GM12878 (cell line): ENCODE measurements around the gene AGFG1. TPM values are rescaled to one million over a fixed set of nuclear protein-coding genes. Genes with fewer than 3 reads are reported as not detected.
A peak's percentile ranks its signal among the peaks of the same experiment; 100 is the strongest.

Experiments used
- ATAC-seq: fragments of 200-7000 bp; cut with Tn5 transposase; 3 replicates; pipeline ENCODE4 v1.9.1; 2020; ENCODE audit warnings: mild to moderate bottlenecking, moderate library complexity
- BruUV-seq: library from RNA; stranded (reverse); fragments of 400-500 nt; replicated peaks from 2 replicates; lab custom pipeline; 2021; lab: Mats Ljungman, UMichigan
- CTCF ChIA-PET: fragments of 300-600 bp; sonication (Branson Sonifier 250); formaldehyde crosslinking; extraction: SDS; loops from one replicate; lab custom pipeline; 2021; ENCODE audit warnings: inconsistent platforms; lab: Yijun Ruan, JAX
- POLR2A ChIA-PET: fragments of 350-600 bp; formaldehyde crosslinking; extraction: SDS; loops from one replicate; lab custom pipeline; 2021; ENCODE audit warnings: inconsistent platforms; lab: Charles Lee
- RAD21 ChIA-PET: fragments of 300-600 bp; sonication (Branson Sonifier 250); formaldehyde crosslinking; loops from one replicate; lab custom pipeline; 2023; ENCODE audit warnings: antibody characterized with exemption; ENCODE audit not compliant: unreplicated experiment; lab: Charles Lee
- SMC1A ChIA-PET: fragments of 300-600 bp; sonication (Branson Sonifier 250); formaldehyde crosslinking; loops from one replicate; lab custom pipeline; 2023; ENCODE audit not compliant: unreplicated experiment, uncharacterized antibody; lab: Charles Lee
- DNase-seq: peaks from one replicate; pipeline ENCODE4 v3.0.0-alpha.2; 2011; ENCODE audit warnings: low read depth, low spot score
- FAIRE-seq: peaks from 3 replicates; lab custom pipeline; 2011; peaks lifted over from hg19 to GRCh38; lab: Jason Lieb, UNC
- H2AFZ ChIP-seq: 2 replicates; pipeline ENCODE4 v1.6.0; 2011; ENCODE audit warnings: low read depth, low read length, control low read depth; ENCODE audit not compliant: control insufficient read depth
- H3K27ac ChIP-seq: 2 replicates; pipeline ENCODE4 v1.5.1; 2011; ENCODE audit warnings: control low read depth; ENCODE audit not compliant: control insufficient read depth, insufficient read depth
- H3K27me3 ChIP-seq, 2 experiments: replicated peaks in 1 of 2; 2 replicates each; pipeline versions ENCODE4 v1.6.0 to v1.6.1; 2011; ENCODE audit warnings: low read length in 1 of 2; ENCODE audit not compliant: control insufficient read depth in 2 of 2, insufficient read depth in 2 of 2
- H3K36me3 ChIP-seq, 2 experiments: 2 replicates each; pipeline ENCODE4 v1.5.1; 2011; ENCODE audit warnings: low read length in 1 of 2; ENCODE audit not compliant: control insufficient read depth in 2 of 2, insufficient read depth in 2 of 2
- H3K4me1 ChIP-seq: 2 replicates; pipeline ENCODE4 v1.6.1; 2011; ENCODE audit warnings: mild to moderate bottlenecking, low read length, moderate library complexity, mixed read lengths; ENCODE audit not compliant: control insufficient read depth, insufficient read depth
- H3K4me2 ChIP-seq: 2 replicates; pipeline ENCODE4 v1.6.0; 2011; ENCODE audit warnings: control low read depth; ENCODE audit not compliant: control insufficient read depth, insufficient read depth
- H3K4me3 ChIP-seq: fragments of 200-600 bp; sonication (generic); 2 replicates; pipeline ENCODE4 v1.5.1; 2016
- H3K79me2 ChIP-seq: 2 replicates; pipeline ENCODE4 v1.6.0; 2011; ENCODE audit warnings: low read length; ENCODE audit not compliant: control insufficient read depth, insufficient read depth
- H3K9ac ChIP-seq: 2 replicates; pipeline ENCODE4 v1.8.0; 2011; ENCODE audit warnings: low read length, control low read depth, mixed read lengths; ENCODE audit not compliant: control insufficient read depth, insufficient read depth
- H3K9me3 ChIP-seq: replicated peaks from 3 replicates; pipeline ENCODE4 v1.5.1; 2011; ENCODE audit warnings: mild to moderate bottlenecking, low read length; ENCODE audit not compliant: control insufficient read depth, insufficient read depth
- H4K20me1 ChIP-seq: 2 replicates; pipeline ENCODE4 v1.6.0; 2011; ENCODE audit not compliant: control insufficient read depth, insufficient read depth
- ZNF384 ChIP-seq: IDR thresholded peaks from 2 replicates; pipeline ENCODE4 v1.6.1; 2012; ENCODE audit warnings: low read depth, mild to moderate bottlenecking, low read length, improper control_type of control experiment, borderline replicate concordance
- WGBS: methylation state at CpG from one replicate; pipeline ENCODE4 v1.1.6; 2016; ENCODE audit warnings: low lambda C conversion rate; ENCODE audit not compliant: insufficient replicate concordance, insufficient coverage; ENCODE audit errors: missing lambda C conversion rate; 5-methylcytosine and 5-hydroxymethylcytosine counted together
- in situ Hi-C: fragments of 300-500 bp; cut with MboI; formaldehyde crosslinking; loops from 9 replicates; pipeline ENCODE4 v1.14.3; 2018; ENCODE audit warnings: mixed read lengths
- intact Hi-C: fragments of 100-400 bp; cut with micrococcal nuclease; formaldehyde crosslinking; loops from one replicate; pipeline ENCODE4 v1.14.2; 2022; ENCODE audit not compliant: unreplicated experiment
- polyA plus RNA-seq, 11 experiments: library from polyadenylated mRNA; depleted of rRNA in 4 of 11; unstranded in 6 of 11; stranded (reverse) in 5 of 11; fragments of >200 nt; fragmentation: Nextera tagmentation in 4 of 11; fragmentation: Illumina TruSeq in 1 of 11; extraction: Ambion mirVana in 4 of 11; extraction: Trizol in 1 of 11; gene quantifications; 1 replicate in 1 of 11; 2 replicates in 10 of 11; pipeline versions ENCODE4 v1.2.1 to v1.2.3, GENCODE V29; 2011 to 2016; ENCODE audit warnings: inconsistent platforms in 2 of 11, missing spikeins in 2 of 11, low read depth in 1 of 11
- total RNA-seq, 4 experiments: library from RNA; depleted of rRNA in 3 of 4; stranded (reverse); fragments of >200 nt in 3 of 4; fragmentation: Illumina TruSeq in 1 of 4; extraction: Trizol in 1 of 4; gene quantifications; 2 replicates each; pipeline versions ENCODE4 v1.2.1 to v1.2.3, GENCODE V29; 2013 to 2021
- TF ChIP-seq, protein P1 (sequence below): fragments of 450-650 bp; formaldehyde crosslinking; IDR thresholded peaks from 2 replicates; pipeline ENCODE4 v1.4.0; 2022; ENCODE audit warnings: mild to moderate bottlenecking, moderate library complexity

The AGFG1 gene
- total and polyA plus RNA-seq, 10 of the 15 experiments (the other 5 are each of a cell fraction or from before 2014, with no cell fraction given) = 7.3 to 243 (median 81.7) TPM

DNA sequence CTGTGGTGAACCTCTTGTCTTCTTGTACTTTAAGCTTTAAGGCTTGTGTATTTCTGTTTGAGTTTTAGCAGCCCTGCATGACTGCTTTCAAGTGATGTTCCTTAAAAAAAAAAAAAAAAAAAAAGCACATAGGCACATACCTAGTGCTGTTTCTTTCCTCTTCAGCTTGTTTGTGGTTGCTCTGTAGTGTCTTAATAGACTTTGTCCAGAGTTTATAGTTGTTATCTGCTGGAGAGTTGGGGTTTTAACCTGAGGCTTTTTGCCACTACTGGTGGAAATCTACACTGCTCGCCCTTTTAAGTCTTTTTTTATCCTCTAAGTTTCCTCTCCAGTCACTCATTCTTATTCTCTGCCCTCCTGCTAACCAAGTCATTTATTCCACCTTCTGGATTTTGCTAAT lies 34.5 kb downstream of the AGFG1 start:
- TF ChIP-seq, protein P1, sequence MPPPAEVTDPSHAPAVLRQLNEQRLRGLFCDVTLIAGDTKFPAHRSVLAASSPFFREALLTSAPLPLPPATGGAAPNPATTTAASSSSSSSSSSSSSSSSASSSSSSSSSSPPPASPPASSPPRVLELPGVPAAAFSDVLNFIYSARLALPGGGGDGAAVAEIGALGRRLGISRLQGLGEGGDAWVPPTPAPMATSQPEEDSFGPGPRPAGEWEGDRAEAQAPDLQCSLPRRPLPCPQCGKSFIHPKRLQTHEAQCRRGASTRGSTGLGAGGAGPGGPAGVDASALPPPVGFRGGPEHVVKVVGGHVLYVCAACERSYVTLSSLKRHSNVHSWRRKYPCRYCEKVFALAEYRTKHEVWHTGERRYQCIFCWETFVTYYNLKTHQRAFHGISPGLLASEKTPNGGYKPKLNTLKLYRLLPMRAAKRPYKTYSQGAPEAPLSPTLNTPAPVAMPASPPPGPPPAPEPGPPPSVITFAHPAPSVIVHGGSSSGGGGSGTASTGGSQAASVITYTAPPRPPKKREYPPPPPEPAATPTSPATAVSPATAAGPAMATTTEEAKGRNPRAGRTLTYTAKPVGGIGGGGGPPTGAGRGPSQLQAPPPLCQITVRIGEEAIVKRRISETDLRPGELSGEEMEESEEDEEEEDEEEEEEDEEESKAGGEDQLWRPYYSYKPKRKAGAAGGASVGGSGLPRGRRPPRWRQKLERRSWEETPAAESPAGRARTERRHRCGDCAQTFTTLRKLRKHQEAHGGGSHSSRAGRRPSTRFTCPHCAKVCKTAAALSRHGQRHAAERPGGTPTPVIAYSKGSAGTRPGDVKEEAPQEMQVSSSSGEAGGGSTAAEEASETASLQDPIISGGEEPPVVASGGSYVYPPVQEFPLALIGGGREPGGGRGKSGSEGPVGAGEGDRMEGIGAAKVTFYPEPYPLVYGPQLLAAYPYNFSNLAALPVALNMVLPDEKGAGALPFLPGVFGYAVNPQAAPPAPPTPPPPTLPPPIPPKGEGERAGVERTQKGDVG = no peak
- TF ChIP-seq ZNF384 = peak; percentile 40; the same call in 1 of the 2 replicates
- Histone ChIP-seq H3K9me3 (no peaks in the 10 kb centered on the region), H2AFZ (no peak overlapping the region), H3K79me2 (peaks cover 92% of the 10 kb centered on the region), H3K27ac (no peak overlapping the region), H3K4me1 (peaks cover 21% of the 10 kb centered on the region; the same call in 1 of the 2 replicates), H3K4me2 (no peak overlapping the region; the same call in 1 of the 2 replicates), H4K20me1 (no peaks in the 10 kb centered on the region), H3K27me3 (no peaks in the 10 kb centered on the region), H3K9ac (no peak overlapping the region), H3K4me3 (no peak overlapping the region), H3K36me3 (peaks cover 0 to under 1% of the 10 kb centered on the region in 2 experiments; a peak in 3 of 4 replicates)
- DNase-seq = no peak
- CTCF ChIA-PET = interaction anchor here (1.1 to 4.8 kb wide), 8 partner anchors 10 to 100 kb away, joined by 3 to 22 read pairs (median 4); no protein-coding TSS in a partner anchor
- no TSS peak for BruUV-seq
- RAD21 ChIA-PET = interaction anchor here (1.1 to 1.8 kb wide), 3 partner anchors 24 to 100 kb away, joined by 3 to 4 read pairs (median 4); no protein-coding TSS in a partner anchor
- POLR2A ChIA-PET = interaction anchor here (0.6 to 1.6 kb wide), 4 partner anchors 21 to 354 kb away, joined by 3 to 4 read pairs (median 4); no protein-coding TSS in a partner anchor
- FAIRE-seq = no peak
- 50% methylated on average over 1 of the region's 1 CpG for WGBS
- intact Hi-C loops (no loop called here), in situ Hi-C loops (no loop called here)
- SMC1A ChIA-PET = interaction anchor here (0.8 to 4.6 kb wide), 10 partner anchors 9 to 100 kb away, joined by 3 to 21 read pairs (median 6); no protein-coding TSS in a partner anchor
- peak; percentile 29 for ATAC-seq
